ENCODE measurements around the gene AMIGO2.
A peak's percentile ranks its signal among the peaks of the same experiment; 100 is the strongest.

Gene AMIGO2

GRCh38 chr12:47094804-47095203, 15.0 kb upstream of the AMIGO2 start:
- WGBS (ENCODE audit: extremely low coverage, insufficient coverage, insufficient read length), result no CpG with 5 or more reads among the region's 4 CpGs

DNA sequence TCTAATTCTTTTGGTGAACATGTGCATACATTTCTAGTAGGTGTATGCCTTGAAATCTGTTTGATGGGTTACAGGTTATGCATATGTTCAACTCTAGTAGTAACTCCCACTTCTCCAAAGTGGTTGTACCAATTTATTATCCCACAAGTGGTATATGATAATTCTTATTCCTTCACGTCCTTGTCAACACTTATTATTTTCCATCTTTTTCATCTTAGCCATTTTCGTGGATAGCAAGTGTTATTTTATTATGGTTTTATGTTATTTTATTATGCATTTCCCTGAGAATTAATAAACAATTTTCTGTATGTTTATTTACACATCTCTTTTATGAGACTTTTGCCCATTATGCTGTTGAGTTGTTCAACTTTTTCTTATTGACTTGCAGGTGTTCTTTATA, 11.2 kb upstream of the AMIGO2 start:
- H2AFZ ChIP-seq (ENCODE audit: insufficient read depth, low read length, poor library complexity), result no peak overlapping the region
- no peak overlapping the region for H3K4me3 ChIP-seq (ENCODE audit: low read depth, low read length)
- H4K8ac ChIP-seq (ENCODE audit: low read depth, low read length), result no peak overlapping the region
- no peak overlapping the region for H3K9ac ChIP-seq (ENCODE audit: low read length)
- no peaks in the 10 kb centered on the region for H3K79me2 ChIP-seq (ENCODE audit: control insufficient read depth, insufficient read depth, low read length, poor library complexity)
- no peak overlapping the region for H2BK120ac ChIP-seq (ENCODE audit: insufficient read depth, low read length, poor library complexity)
- H3K23ac ChIP-seq (ENCODE audit: low read length), result no peak overlapping the region
- peaks cover 3% of the 10 kb centered on the region for H3K79me1 ChIP-seq (ENCODE audit: low read length)
- H2BK12ac ChIP-seq (ENCODE audit: low read length), result no peak overlapping the region
- no peak overlapping the region for H3K18ac ChIP-seq (ENCODE audit: low read length)
- no peaks in the 10 kb centered on the region for H3K27me3 ChIP-seq (ENCODE audit: insufficient read depth, low read length)
- no peak for DNase-seq
- no peak overlapping the region for H2BK5ac ChIP-seq (ENCODE audit: low read depth, low read length, poor library complexity)
- H3K9me3 ChIP-seq (ENCODE audit: insufficient read depth, low read depth, low read length), result no peaks in the 10 kb centered on the region
- H4K12ac ChIP-seq (ENCODE audit: low read depth, low read length), result no peak overlapping the region
- H3K4me2 ChIP-seq (ENCODE audit: low read length), result no peak overlapping the region
- H2AK5ac ChIP-seq (ENCODE audit: low read length), result no peak overlapping the region
- WGBS (ENCODE audit: extremely low coverage, insufficient coverage, insufficient read length), result no CpG with 5 or more reads among the region's 2 CpGs
- no peak overlapping the region for H3K27ac ChIP-seq (ENCODE audit: low read depth, low read length)
- H4K91ac ChIP-seq (ENCODE audit: low read depth, low read length), result no peak overlapping the region
- H3K4me1 ChIP-seq (ENCODE audit: control insufficient read depth in 1 of 2, insufficient read depth in 2 of 2, low read length in 2 of 2), result peaks cover 4 to 5% of the 10 kb centered on the region in 2 experiments
- H3K4ac ChIP-seq (ENCODE audit: low read depth, low read length), result no peak overlapping the region
- H3K14ac ChIP-seq (ENCODE audit: low read length), result no peak overlapping the region
- H3K36me3 ChIP-seq (ENCODE audit: control insufficient read depth in 1 of 2, insufficient read depth in 2 of 2, low read length in 2 of 2), result no peaks in the 10 kb centered on the region

More at GRCh38 chr12:47094804-47095203, 15.0 kb upstream of the AMIGO2 start:
- Histone ChIP-seq H3K27me3 (ENCODE audit: insufficient read depth, low read length) (no peaks in the 10 kb centered on the region), H3K4ac (ENCODE audit: low read depth, low read length) (no peak overlapping the region), H2AFZ (ENCODE audit: insufficient read depth, low read length, poor library complexity) (no peak overlapping the region), H2AK5ac (ENCODE audit: low read length) (no peak overlapping the region), H4K91ac (ENCODE audit: low read depth, low read length) (no peak overlapping the region), H3K27ac (ENCODE audit: low read depth, low read length) (no peak overlapping the region), H3K79me2 (ENCODE audit: control insufficient read depth, insufficient read depth, low read length, poor library complexity) (no peaks in the 10 kb centered on the region), H3K4me1 (ENCODE audit: control insufficient read depth in 1 of 2, insufficient read depth in 2 of 2, low read length in 2 of 2) (peaks cover 0 to 2% of the 10 kb centered on the region in 2 experiments), H2BK120ac (ENCODE audit: insufficient read depth, low read length, poor library complexity) (no peak overlapping the region), H3K23ac (ENCODE audit: low read length) (no peak overlapping the region), H3K9me3 (ENCODE audit: insufficient read depth, low read depth, low read length) (no peaks in the 10 kb centered on the region), H3K14ac (ENCODE audit: low read length) (no peak overlapping the region), H3K9ac (ENCODE audit: low read length) (no peak overlapping the region), H4K12ac (ENCODE audit: low read depth, low read length) (no peak overlapping the region), H3K18ac (ENCODE audit: low read length) (no peak overlapping the region), H3K4me2 (ENCODE audit: low read length) (no peak overlapping the region), H2BK12ac (ENCODE audit: low read length) (no peak overlapping the region), H4K8ac (ENCODE audit: low read depth, low read length) (no peak overlapping the region), H3K36me3 (ENCODE audit: control insufficient read depth in 1 of 2, insufficient read depth in 2 of 2, low read length in 2 of 2) (no peaks in the 10 kb centered on the region), H3K4me3 (ENCODE audit: low read depth, low read length) (no peak overlapping the region), H3K79me1 (ENCODE audit: low read length) (no peaks in the 10 kb centered on the region), H2BK5ac (ENCODE audit: low read depth, low read length, poor library complexity) (no peak overlapping the region)
- no peak for DNase-seq

GRCh38 chr12:47088021-47088944, 8.5 kb upstream of the AMIGO2 start:
- H3K4me2 ChIP-seq (ENCODE audit: low read length), result no peak overlapping the region

DNA sequence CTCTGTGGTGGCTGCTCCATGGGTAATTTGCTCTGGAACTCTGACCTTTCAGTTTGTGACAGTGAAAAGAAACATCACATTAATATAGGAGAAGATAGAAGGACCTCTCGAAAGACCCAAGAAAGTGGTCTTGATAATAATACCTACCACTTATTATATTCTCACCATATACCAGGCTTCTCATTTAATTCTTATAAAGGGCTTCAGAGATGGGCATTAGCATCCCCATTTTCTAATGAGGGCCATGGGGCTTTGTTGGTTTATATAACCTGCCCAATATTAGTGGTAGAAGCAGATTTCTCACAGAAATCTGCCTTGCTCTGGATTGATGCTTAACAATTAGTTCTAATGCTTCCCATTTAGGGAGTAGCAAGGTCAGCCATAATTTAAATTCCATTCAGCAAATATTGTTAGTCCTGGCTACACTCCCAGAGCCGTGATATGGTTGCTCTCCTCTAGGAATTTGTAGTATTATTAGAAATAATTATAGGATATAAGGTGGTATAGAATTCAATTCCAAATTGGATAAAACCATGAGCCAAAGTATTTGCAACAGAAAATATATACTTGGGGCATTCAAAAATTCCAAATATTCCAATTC, 7.4 kb upstream of the AMIGO2 start:
- H3K27me3 ChIP-seq (ENCODE audit: insufficient read depth, low read length), result no peaks in the 10 kb centered on the region
- H4K91ac ChIP-seq (ENCODE audit: low read depth, low read length), result no peak overlapping the region
- H3K27ac ChIP-seq (ENCODE audit: low read depth, low read length), result peak overlapping the region; percentile 57
- H3K9me3 ChIP-seq (ENCODE audit: insufficient read depth, low read depth, low read length), result no peaks in the 10 kb centered on the region
- H4K12ac ChIP-seq (ENCODE audit: low read depth, low read length), result no peak overlapping the region
- H2BK12ac ChIP-seq (ENCODE audit: low read length), result no peak overlapping the region
- H3K9ac ChIP-seq (ENCODE audit: low read length), result no peak overlapping the region
- H3K4me3 ChIP-seq (ENCODE audit: low read depth, low read length), result no peak overlapping the region
- H3K14ac ChIP-seq (ENCODE audit: low read length), result no peak overlapping the region
- H3K79me1 ChIP-seq (ENCODE audit: low read length), result peaks cover 18% of the 10 kb centered on the region
- no peak overlapping the region for H4K8ac ChIP-seq (ENCODE audit: low read depth, low read length)
- no peak overlapping the region for H2AFZ ChIP-seq (ENCODE audit: insufficient read depth, low read length, poor library complexity)
- WGBS (ENCODE audit: extremely low coverage, insufficient coverage, insufficient read length), result no CpG with 5 or more reads among the region's 2 CpGs
- H3K36me3 ChIP-seq (ENCODE audit: control insufficient read depth in 1 of 2, insufficient read depth in 2 of 2, low read length in 2 of 2), result no peaks in the 10 kb centered on the region
- no peak overlapping the region for H2BK5ac ChIP-seq (ENCODE audit: low read depth, low read length, poor library complexity)
- no peak overlapping the region for H3K4ac ChIP-seq (ENCODE audit: low read depth, low read length)
- no peak for DNase-seq
- H2AK5ac ChIP-seq (ENCODE audit: low read length), result no peak overlapping the region
- no peaks in the 10 kb centered on the region for H3K79me2 ChIP-seq (ENCODE audit: control insufficient read depth, insufficient read depth, low read length, poor library complexity)
- H3K23ac ChIP-seq (ENCODE audit: low read length), result no peak overlapping the region
- no peak overlapping the region for H3K4me2 ChIP-seq (ENCODE audit: low read length)
- no peak overlapping the region for H3K18ac ChIP-seq (ENCODE audit: low read length)
- peaks cover 15 to 17% of the 10 kb centered on the region in 2 experiments for H3K4me1 ChIP-seq (ENCODE audit: control insufficient read depth in 1 of 2, insufficient read depth in 2 of 2, low read length in 2 of 2)
- H2BK120ac ChIP-seq (ENCODE audit: insufficient read depth, low read length, poor library complexity), result peak overlapping the region; percentile 33

More at GRCh38 chr12:47088021-47088944, 8.5 kb upstream of the AMIGO2 start:
- WGBS (ENCODE audit: extremely low coverage, insufficient coverage, insufficient read length), result no CpG with 5 or more reads among the region's 7 CpGs
- no peak overlapping the region for H2BK12ac ChIP-seq (ENCODE audit: low read length)
- DNase-seq, result no peak
- no peak overlapping the region for H3K23ac ChIP-seq (ENCODE audit: low read length)
- H3K27ac ChIP-seq (ENCODE audit: low read depth, low read length), result peak overlapping the region; percentile 50
- no peak overlapping the region for H3K4me3 ChIP-seq (ENCODE audit: low read depth, low read length)
- peaks cover 13 to 14% of the 10 kb centered on the region in 2 experiments for H3K4me1 ChIP-seq (ENCODE audit: control insufficient read depth in 1 of 2, insufficient read depth in 2 of 2, low read length in 2 of 2)
- H2AFZ ChIP-seq (ENCODE audit: insufficient read depth, low read length, poor library complexity), result no peak overlapping the region
- H3K36me3 ChIP-seq (ENCODE audit: control insufficient read depth in 1 of 2, insufficient read depth in 2 of 2, low read length in 2 of 2), result no peaks in the 10 kb centered on the region
- H3K4ac ChIP-seq (ENCODE audit: low read depth, low read length), result no peak overlapping the region
- no peak overlapping the region for H2BK5ac ChIP-seq (ENCODE audit: low read depth, low read length, poor library complexity)
- no peak overlapping the region for H2AK5ac ChIP-seq (ENCODE audit: low read length)
- H3K14ac ChIP-seq (ENCODE audit: low read length), result no peak overlapping the region
- no peaks in the 10 kb centered on the region for H3K27me3 ChIP-seq (ENCODE audit: insufficient read depth, low read length)
- no peak overlapping the region for H3K9ac ChIP-seq (ENCODE audit: low read length)
- no peak overlapping the region for H4K91ac ChIP-seq (ENCODE audit: low read depth, low read length)
- peaks cover 16% of the 10 kb centered on the region for H3K79me1 ChIP-seq (ENCODE audit: low read length)
- H3K9me3 ChIP-seq (ENCODE audit: insufficient read depth, low read depth, low read length), result no peaks in the 10 kb centered on the region
- H3K18ac ChIP-seq (ENCODE audit: low read length), result no peak overlapping the region
- no peak overlapping the region for H4K12ac ChIP-seq (ENCODE audit: low read depth, low read length)
- no peaks in the 10 kb centered on the region for H3K79me2 ChIP-seq (ENCODE audit: control insufficient read depth, insufficient read depth, low read length, poor library complexity)
- H4K8ac ChIP-seq (ENCODE audit: low read depth, low read length), result no peak overlapping the region
- H2BK120ac ChIP-seq (ENCODE audit: insufficient read depth, low read length, poor library complexity), result no peak overlapping the region

All from trophoblast cell (in vitro differentiated cells and primary cell).